Activated naive CD8-positive, alpha-beta T cell treated with anti-CD3 and anti-CD28 coated beads, Interleukin-2, amount 10 ng/mL, durations not matched to agents 7 days and 5 days (primary cell): ENCODE data around the gene ZNHIT1. TPM values are rescaled to one million over a fixed set of nuclear protein-coding genes. Genes with fewer than 3 reads are reported as not detected.

ENCODE experiments used
- ATAC-seq: fragments of 150-1000 bp; cut with Tn5 transposase; one replicate; pipeline ENCODE4 v1.10.0; 2021; ENCODE audit warnings: low read depth, moderate library complexity
- POLR2A ChIA-PET: fragments of 350-600 bp; sonication (Branson Sonifier 250); formaldehyde crosslinking; loops from one replicate; lab custom pipeline; 2021; ENCODE audit warnings: antibody characterized with exemption; lab: Charles Lee
- DNase-seq: peaks from one replicate; pipeline ENCODE4 v3.0.0; 2021
- H3K27ac Mint-ChIP-seq: one replicate; pipeline ENCODE4 v1.8.0; 2022; ENCODE audit warnings: mild to moderate bottlenecking, mixed read lengths
- H3K27me3 Mint-ChIP-seq: one replicate; pipeline ENCODE4 v1.8.0; 2022; ENCODE audit warnings: mild to moderate bottlenecking, moderate library complexity, mixed read lengths
- H3K36me3 Mint-ChIP-seq: one replicate; pipeline ENCODE4 v1.8.0; 2021; ENCODE audit warnings: mild to moderate bottlenecking, mixed read lengths
- H3K4me1 Mint-ChIP-seq: one replicate; pipeline ENCODE4 v1.8.0; 2021; ENCODE audit warnings: mixed read lengths
- H3K4me3 Mint-ChIP-seq: one replicate; pipeline ENCODE4 v1.8.0; 2022; ENCODE audit warnings: mild to moderate bottlenecking, moderate library complexity, mixed read lengths
- H3K9me3 Mint-ChIP-seq: one replicate; pipeline ENCODE4 v1.8.0; 2021; ENCODE audit warnings: mixed read lengths
- total RNA-seq, 2 experiments: library from RNA; stranded (reverse); gene quantifications; one replicate each; pipeline ENCODE4 v1.2.3, GENCODE V29; 2021

Gene ZNHIT1
- total RNA-seq, 2 experiments from 2014 or later, result 54.2 to 55.8 TPM

DNA sequence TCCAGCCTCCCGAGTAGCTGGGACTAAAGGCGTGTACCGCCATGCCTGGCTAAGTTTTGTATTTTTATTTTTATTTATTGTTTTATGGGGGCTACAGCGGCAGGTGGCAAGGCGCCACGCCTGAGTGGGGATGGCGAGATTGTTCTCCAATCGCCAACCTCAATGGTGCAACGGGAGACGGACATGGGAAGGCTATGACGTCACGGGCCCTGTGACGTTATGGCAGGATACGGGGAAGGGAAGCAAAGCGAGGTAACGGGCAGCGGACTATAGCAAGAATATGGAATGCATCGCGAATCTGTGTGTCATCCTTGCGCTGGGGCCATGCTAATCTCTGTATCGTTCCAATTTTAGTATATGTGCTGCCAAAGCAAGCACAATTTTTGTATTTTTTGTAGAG lies 51.7 kb downstream of the ZNHIT1 start:
- ATAC-seq (no peak), DNase-seq (no peak)
- Mint-ChIP-seq H3K27me3 (no peaks in the 10 kb centered on the region), H3K4me3 (no peak overlapping the region), H3K27ac (no peak overlapping the region), H3K4me1 (no peaks in the 10 kb centered on the region), H3K36me3 (no peaks in the 10 kb centered on the region), H3K9me3 (no peaks in the 10 kb centered on the region)
- POLR2A ChIA-PET, result no interaction called here

DNA sequence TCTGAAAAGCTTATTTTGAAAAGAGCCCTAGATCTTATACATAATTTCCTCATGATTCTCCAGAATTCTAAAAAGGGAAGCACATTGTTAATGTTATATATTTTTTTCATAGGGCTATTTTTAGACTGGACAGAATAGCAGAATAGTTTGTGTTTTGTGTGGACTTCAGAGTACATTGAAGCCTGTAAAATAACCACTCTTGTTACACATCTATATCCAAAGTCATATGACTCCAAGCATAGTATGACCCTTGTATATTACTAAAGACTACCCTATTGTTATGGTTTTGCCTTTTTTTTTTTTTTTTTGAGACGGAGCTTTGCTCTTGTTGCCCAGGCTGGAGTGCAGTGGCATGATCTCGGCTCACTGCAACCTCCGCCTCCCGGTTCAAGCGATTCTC lies 53.1 kb downstream of the ZNHIT1 start:
- Mint-ChIP-seq H3K27ac (no peak overlapping the region), H3K36me3 (no peaks in the 10 kb centered on the region), H3K4me3 (no peak overlapping the region), H3K4me1 (no peaks in the 10 kb centered on the region), H3K9me3 (no peaks in the 10 kb centered on the region), H3K27me3 (no peaks in the 10 kb centered on the region)
- DNase-seq (no peak), ATAC-seq (no peak)
- POLR2A ChIA-PET, result no interaction called here

DNA sequence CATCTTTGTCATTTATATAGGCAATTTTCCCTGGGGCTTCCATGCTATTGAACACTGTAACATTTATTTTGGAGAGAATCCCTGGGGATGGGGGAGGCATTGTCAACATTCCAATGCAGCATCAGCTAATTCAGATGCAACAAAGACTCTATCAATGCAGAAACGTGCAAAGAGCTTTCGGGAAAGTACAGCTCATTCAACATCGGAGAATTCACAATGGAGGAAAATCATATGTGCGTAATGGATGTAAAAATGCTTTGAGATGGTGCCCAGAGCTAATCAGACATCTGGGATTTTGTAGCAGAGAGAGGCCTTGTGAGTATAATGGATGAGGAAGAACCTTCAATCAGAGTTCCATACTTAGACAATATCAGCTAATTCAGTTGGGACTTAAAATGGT lies 55.2 kb downstream of the ZNHIT1 start:
- POLR2A ChIA-PET, result no interaction called here
- H3K4me3 Mint-ChIP-seq, result no peak overlapping the region
- ATAC-seq, result no peak
- no peaks in the 10 kb centered on the region for H3K4me1 Mint-ChIP-seq
- H3K36me3 Mint-ChIP-seq, result no peaks in the 10 kb centered on the region
- peaks cover 2% of the 10 kb centered on the region for H3K27me3 Mint-ChIP-seq
- H3K9me3 Mint-ChIP-seq, result no peaks in the 10 kb centered on the region
- no peak overlapping the region for H3K27ac Mint-ChIP-seq
- DNase-seq, result no peak

Other genes starting within 250 kb of the ZNHIT1 start
- not detected for gene MUC12, start 248.6 kb upstream of the ZNHIT1 start, total RNA-seq
- not detected for gene MUC17, start 198.1 kb upstream of the ZNHIT1 start, total RNA-seq
- gene TRIM56, start 132.7 kb upstream of the ZNHIT1 start, total RNA-seq, result 10 to 100 TPM; 77.4 to 77.8 TPM
- gene SERPINE1, start 91.1 kb upstream of the ZNHIT1 start, total RNA-seq, result under 1 TPM; 0.44 to 0.51 TPM
- gene AP1S1, start 63.7 kb upstream of the ZNHIT1 start, total RNA-seq, result 10 to 100 TPM; 34.1 to 44.0 TPM
- under 1 TPM; 0.14 to 0.17 TPM for gene VGF, start 52.6 kb upstream of the ZNHIT1 start, total RNA-seq
- not detected for gene NAT16, start 37.9 kb upstream of the ZNHIT1 start, total RNA-seq
- not detected for gene MOGAT3, start 17.1 kb upstream of the ZNHIT1 start, total RNA-seq
- gene PLOD3, start 584 bp upstream of the ZNHIT1 start, total RNA-seq, result 10 to 100 TPM; 48.9 to 51.0 TPM
- 10 to 100 TPM; 26.6 to 30.1 TPM for gene CLDN15, start 19.6 kb downstream of the ZNHIT1 start, total RNA-seq
- gene FIS1, start 26.9 kb downstream of the ZNHIT1 start, total RNA-seq, result 100 to 1,000 TPM in 1 of 2 experiments, 10 to 100 TPM in 1; 91.7 to 106 TPM
- gene IFT22, start 103.6 kb downstream of the ZNHIT1 start, total RNA-seq, result 1 to 10 TPM; 6.1 to 6.3 TPM
- not detected for gene COL26A1, start 144.7 kb downstream of the ZNHIT1 start, total RNA-seq